Raji (cell line): ENCODE measurements around the gene SEMA3B.

ENCODE experiments used
- POLR2A ChIP-seq: IDR thresholded peaks from 2 replicates; pipeline ENCODE4 v1.6.1; 2011; ENCODE audit warnings: low read depth, low read length, control low read depth; ENCODE audit not compliant: insufficient read depth

SEMA3B gene

GRCh38 chr3:50322386-50323091, 53.6 kb downstream of the SEMA3B start, which contains the start of gene HYAL2:
HYAL2 (minus strand) TSS chr3:50322745; CDS start chr3:50320489, 2,256 bp downstream.
- no peak for TF ChIP-seq POLR2A

- TF ChIP-seq POLR2A, result no peak
Observed at GRCh38 chr3:50323092-50323600, 54.2 kb downstream of the SEMA3B start.

- no peak for TF ChIP-seq POLR2A
Observed at GRCh38 chr3:50323614-50324199, 54.8 kb downstream of the SEMA3B start.

GRCh38 chr3:50324351-50325112, 55.6 kb downstream of the SEMA3B start:
- no peak for TF ChIP-seq POLR2A

- no peak for TF ChIP-seq POLR2A
Observed at GRCh38 chr3:50325113-50325480, 56.1 kb downstream of the SEMA3B start.

- TF ChIP-seq POLR2A, result no peak
Observed at GRCh38 chr3:50325497-50326181, 56.7 kb downstream of the SEMA3B start.

- no peak for TF ChIP-seq POLR2A
Observed at GRCh38 chr3:50326182-50326541, 57.2 kb downstream of the SEMA3B start.

- TF ChIP-seq POLR2A, result no peak
Observed at GRCh38 chr3:50327129-50327528, 58.2 kb downstream of the SEMA3B start.
